ENCODE measurements around the gene POLR2E. TPM values are rescaled to one million over a fixed set of nuclear protein-coding genes. Genes with fewer than 3 reads are reported as not detected.

POLR2E gene
- total RNA-seq, 1 donor, result 70.2 TPM

DNA sequence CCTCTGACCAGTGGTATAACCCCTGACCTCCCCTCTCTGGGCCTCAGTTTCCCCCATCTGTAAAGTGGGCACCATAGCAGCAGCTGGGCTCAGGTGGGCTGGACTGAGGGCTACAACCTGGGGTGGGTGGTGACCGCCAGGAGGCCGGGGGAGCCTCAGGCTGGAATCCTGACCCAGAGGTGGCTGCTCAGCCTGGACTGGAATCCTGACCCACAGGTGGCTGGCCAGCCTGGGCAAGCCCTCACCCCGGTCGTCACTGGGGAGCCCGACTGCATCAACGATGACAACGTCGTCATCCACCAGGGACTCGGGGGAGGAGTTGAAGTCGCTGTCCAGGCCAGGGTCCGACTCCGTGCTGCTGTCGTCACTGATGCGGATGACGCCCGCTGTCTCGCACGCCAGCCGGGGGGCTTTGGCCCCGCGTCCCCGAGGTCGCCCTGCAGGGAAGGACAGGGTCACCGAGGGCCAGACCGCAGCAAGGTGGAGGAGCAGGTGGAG, 18.9 kb upstream of the POLR2E start:
- H2AFZ ChIP-seq (ENCODE audit: low read length), result no peak overlapping the region
- H3K9me3 ChIP-seq (ENCODE audit: low read depth, low read length), result no peaks in the 10 kb centered on the region
- no peak overlapping the region for H3K4me3 ChIP-seq (ENCODE audit: insufficient read depth, low read length)
- TF ChIP-seq, protein P1, sequence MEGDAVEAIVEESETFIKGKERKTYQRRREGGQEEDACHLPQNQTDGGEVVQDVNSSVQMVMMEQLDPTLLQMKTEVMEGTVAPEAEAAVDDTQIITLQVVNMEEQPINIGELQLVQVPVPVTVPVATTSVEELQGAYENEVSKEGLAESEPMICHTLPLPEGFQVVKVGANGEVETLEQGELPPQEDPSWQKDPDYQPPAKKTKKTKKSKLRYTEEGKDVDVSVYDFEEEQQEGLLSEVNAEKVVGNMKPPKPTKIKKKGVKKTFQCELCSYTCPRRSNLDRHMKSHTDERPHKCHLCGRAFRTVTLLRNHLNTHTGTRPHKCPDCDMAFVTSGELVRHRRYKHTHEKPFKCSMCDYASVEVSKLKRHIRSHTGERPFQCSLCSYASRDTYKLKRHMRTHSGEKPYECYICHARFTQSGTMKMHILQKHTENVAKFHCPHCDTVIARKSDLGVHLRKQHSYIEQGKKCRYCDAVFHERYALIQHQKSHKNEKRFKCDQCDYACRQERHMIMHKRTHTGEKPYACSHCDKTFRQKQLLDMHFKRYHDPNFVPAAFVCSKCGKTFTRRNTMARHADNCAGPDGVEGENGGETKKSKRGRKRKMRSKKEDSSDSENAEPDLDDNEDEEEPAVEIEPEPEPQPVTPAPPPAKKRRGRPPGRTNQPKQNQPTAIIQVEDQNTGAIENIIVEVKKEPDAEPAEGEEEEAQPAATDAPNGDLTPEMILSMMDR (IDR thresholded peaks at IDR 0.05; ENCODE audit: extremely low read depth, low read depth, low read length), result no peak
- H3K79me2 ChIP-seq (ENCODE audit: insufficient read depth, low read length), result peaks cover 19% of the 10 kb centered on the region
- H4K20me1 ChIP-seq (ENCODE audit: insufficient read depth, low read length), result peaks cover 43% of the 10 kb centered on the region
- peak overlapping the region; percentile 73 for H3K27ac ChIP-seq (ENCODE audit: low read depth, low read length)
- peaks cover 65% of the 10 kb centered on the region for H3K36me3 ChIP-seq (ENCODE audit: insufficient read depth, low read length)
- DNase-seq (ENCODE audit: insufficient read length, low spot score, missing footprints), result no peak
- peak overlapping the region; percentile 10 for H3K4me2 ChIP-seq (ENCODE audit: insufficient read depth, low read length)
- peaks cover 5% of the 10 kb centered on the region for H3K4me1 ChIP-seq (ENCODE audit: insufficient read depth, low read length)
- no peaks in the 10 kb centered on the region for H3K27me3 ChIP-seq (ENCODE audit: insufficient read depth, low read length)

DNA sequence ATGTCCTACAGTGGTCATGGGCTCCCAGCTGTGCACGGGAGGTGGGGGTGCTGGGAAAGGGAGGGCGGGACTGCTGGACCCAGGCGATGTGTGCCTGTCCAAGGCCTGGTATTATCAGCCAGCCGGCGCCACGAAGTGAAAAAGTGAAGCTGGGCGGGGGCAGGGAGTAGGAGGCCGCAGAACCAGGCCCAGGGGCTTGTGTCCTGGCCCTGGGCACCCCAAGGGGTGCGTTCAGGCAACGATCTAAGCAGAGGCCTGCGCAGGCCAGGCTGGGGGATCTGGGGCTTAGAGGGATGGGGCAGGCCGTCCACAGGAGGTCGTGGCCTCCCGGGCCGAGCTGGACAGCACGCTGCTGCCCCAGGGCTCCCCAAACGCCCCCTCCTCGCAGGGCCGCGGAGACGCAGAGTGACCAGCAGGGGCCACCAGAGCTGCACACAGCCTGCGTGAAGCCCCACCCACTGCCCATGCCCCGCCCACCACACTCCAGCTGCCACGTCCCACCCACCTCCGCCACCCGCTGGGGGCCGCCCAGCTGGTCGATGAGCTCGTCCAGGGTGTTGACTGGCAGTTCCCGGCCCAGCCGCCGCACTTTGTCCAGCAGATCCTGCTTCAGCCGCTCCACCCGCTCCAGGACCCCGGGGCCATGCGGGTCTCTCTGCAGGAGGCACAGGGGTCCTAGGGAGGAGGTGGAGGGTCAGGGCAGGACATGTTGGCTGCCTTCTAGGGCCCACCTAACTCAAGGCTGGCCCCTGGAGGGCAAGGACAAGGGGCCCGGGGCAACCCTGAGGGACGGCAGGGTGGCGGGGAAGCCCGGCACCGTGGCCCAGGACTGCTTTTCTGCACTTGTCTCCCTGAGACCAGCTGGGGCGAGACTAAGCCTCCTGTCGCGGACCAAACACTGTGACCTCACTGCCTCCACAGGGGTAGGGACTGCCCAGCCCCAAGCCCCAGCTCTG, 18.1 kb upstream of the POLR2E start:
- Histone ChIP-seq H3K4me2 (ENCODE audit: insufficient read depth, low read length) (peak overlapping the region; percentile 10), H3K79me2 (ENCODE audit: insufficient read depth, low read length) (peaks cover 17% of the 10 kb centered on the region)

DNA sequence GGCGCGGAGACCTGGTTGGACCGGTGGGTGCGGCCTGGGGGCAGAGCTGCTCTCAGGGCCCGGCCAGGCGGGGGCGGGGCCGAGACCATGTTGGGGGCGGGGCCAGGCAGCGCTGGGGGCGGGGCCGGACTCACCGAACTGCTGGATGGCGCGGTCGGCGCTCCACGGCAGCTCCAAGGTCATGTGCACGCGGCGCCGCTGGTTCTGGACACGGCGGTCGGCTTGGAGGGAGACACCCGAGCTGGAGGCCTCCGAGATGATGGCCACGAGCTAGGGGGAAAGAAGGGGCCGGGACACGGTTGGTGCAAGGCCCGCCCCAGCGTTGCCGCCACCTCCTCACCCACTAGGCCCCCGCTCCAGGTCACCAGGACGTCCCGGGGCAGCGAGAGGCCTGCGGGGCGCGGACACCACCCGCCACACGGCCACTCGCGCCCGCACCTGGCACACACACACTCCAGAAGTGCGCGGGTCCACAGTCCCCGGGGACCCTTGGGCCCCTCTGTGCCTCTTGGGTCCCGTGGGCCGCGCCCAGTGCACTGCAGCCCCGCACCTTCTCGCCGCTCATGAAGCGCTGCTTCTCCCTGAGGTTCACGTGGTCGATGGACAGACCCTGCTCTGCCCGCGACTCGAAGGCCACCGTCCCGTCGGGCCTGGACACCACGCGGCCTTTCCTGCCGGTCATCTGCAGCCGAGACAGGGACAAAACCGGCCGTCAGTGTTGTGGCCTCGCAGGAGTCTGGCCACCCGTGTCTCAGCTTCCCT, 17.3 kb upstream of the POLR2E start:
- no peak for DNase-seq (ENCODE audit: insufficient read length, low spot score, missing footprints)
- H3K4me3 ChIP-seq (ENCODE audit: insufficient read depth, low read length), result no peak overlapping the region
- H3K36me3 ChIP-seq (ENCODE audit: insufficient read depth, low read length), result peaks cover 59% of the 10 kb centered on the region
- H3K9me3 ChIP-seq (ENCODE audit: low read depth, low read length), result no peaks in the 10 kb centered on the region
- TF ChIP-seq, protein P1 (IDR thresholded peaks at IDR 0.05; ENCODE audit: extremely low read depth, low read depth, low read length), result no peak
- no peaks in the 10 kb centered on the region for H3K27me3 ChIP-seq (ENCODE audit: insufficient read depth, low read length)
- no peak overlapping the region for H3K27ac ChIP-seq (ENCODE audit: low read depth, low read length)
- peaks cover 15% of the 10 kb centered on the region for H3K79me2 ChIP-seq (ENCODE audit: insufficient read depth, low read length)
- H2AFZ ChIP-seq (ENCODE audit: low read length), result no peak overlapping the region
- no peak overlapping the region for H3K4me2 ChIP-seq (ENCODE audit: insufficient read depth, low read length)
- peaks cover 41% of the 10 kb centered on the region for H4K20me1 ChIP-seq (ENCODE audit: insufficient read depth, low read length)
- peaks cover 5% of the 10 kb centered on the region for H3K4me1 ChIP-seq (ENCODE audit: insufficient read depth, low read length)

More for the DNA sequence above, 18.1 kb upstream of the POLR2E start:
- peaks cover 43% of the 10 kb centered on the region for H4K20me1 ChIP-seq (ENCODE audit: insufficient read depth, low read length)
- no peak overlapping the region for H3K4me3 ChIP-seq (ENCODE audit: insufficient read depth, low read length)
- no peaks in the 10 kb centered on the region for H3K9me3 ChIP-seq (ENCODE audit: low read depth, low read length)
- peaks cover 5% of the 10 kb centered on the region for H3K4me1 ChIP-seq (ENCODE audit: insufficient read depth, low read length)
- peak overlapping the region; percentile 73 for H3K27ac ChIP-seq (ENCODE audit: low read depth, low read length)
- TF ChIP-seq, protein P1 (IDR thresholded peaks at IDR 0.05; ENCODE audit: extremely low read depth, low read depth, low read length), result peak; percentile 66
- peaks cover 63% of the 10 kb centered on the region for H3K36me3 ChIP-seq (ENCODE audit: insufficient read depth, low read length)
- no peaks in the 10 kb centered on the region for H3K27me3 ChIP-seq (ENCODE audit: insufficient read depth, low read length)
- no peak overlapping the region for H2AFZ ChIP-seq (ENCODE audit: low read length)
- DNase-seq (ENCODE audit: insufficient read length, low spot score, missing footprints), result peak; percentile 100

Data from osteoblast (primary cell).